K562 (cell line): ENCODE measurements around the gene PCDHGB1. TPM values are rescaled to one million over a fixed set of nuclear protein-coding genes. Genes with fewer than 3 reads are reported as not detected.

Experiments
- MGA ChIP-seq: fragments of 450-650 bp; IDR thresholded peaks from 2 replicates; pipeline ENCODE4 v1.6.1; 2016; ENCODE audit warnings: mild to moderate bottlenecking, moderate library complexity
- PHF8 ChIP-seq: fragments of 200-600 bp; sonication (generic); IDR thresholded peaks from 2 replicates; pipeline ENCODE4 v1.6.1; 2012; ENCODE audit warnings: mixed run types, mild to moderate bottlenecking, inconsistent platforms, low read length, moderate library complexity, borderline replicate concordance
- RAD21 ChIP-seq, 2 experiments: fragments of 250-450 bp in 1 of 2; fragments of 450-650 bp in 1 of 2; sonication (Bioruptor Pico) in 1 of 2; formaldehyde crosslinking in 1 of 2; IDR thresholded peaks in 1 of 2; conservative IDR thresholded peaks in 1 of 2; 2 replicates each; pipeline versions ENCODE4 v1.4.0 to v1.8.0; 2020 to 2022; ENCODE audit warnings: mild to moderate bottlenecking in 2 of 2, moderate library complexity in 1 of 2
- RBFOX2 ChIP-seq: fragments of 200-400 bp; formaldehyde crosslinking; IDR thresholded peaks from 2 replicates; pipeline ENCODE4 v1.6.1; 2017; ENCODE audit warnings: low read depth, mild to moderate bottlenecking, low read length, moderate library complexity
- RNF219 ChIP-seq: fragments of 250-450 bp; sonication (Bioruptor Pico); IDR thresholded peaks from 2 replicates; pipeline ENCODE4 v1.5.0; 2022; ENCODE audit warnings: mild to moderate bottlenecking
- ZNF507 ChIP-seq: conservative IDR thresholded peaks from 2 replicates; pipeline ENCODE4 v1.6.1; 2017; ENCODE audit warnings: missing genetic modification characterization, missing compliant biosample characterization
- polyA plus RNA-seq, 8 experiments: library from polyadenylated mRNA; depleted of rRNA in 4 of 8; stranded (reverse) in 5 of 8; unstranded in 3 of 8; fragments of >200 nt; fragmentation: Nextera tagmentation in 2 of 8; fragmentation: Illumina TruSeq in 1 of 8; extraction: Ambion mirVana in 2 of 8; extraction: Trizol in 1 of 8; gene quantifications; 2 replicates each; pipeline versions ENCODE4 v1.2.1 to v1.2.3, GENCODE V29; 2011 to 2014; ENCODE audit warnings: inconsistent platforms in 1 of 8, missing spikeins in 1 of 8
- total RNA-seq, 7 experiments: library from RNA; depleted of rRNA in 6 of 7; stranded (reverse); fragments of >200 nt in 6 of 7; fragmentation: Illumina TruSeq in 2 of 7; extraction: Trizol in 2 of 7; gene quantifications; 2 replicates each; pipeline versions ENCODE4 v1.2.1 to v1.2.3, GENCODE V29; 2011 to 2021; ENCODE audit warnings: low replicate concordance in 1 of 7
- TF ChIP-seq, protein P1 (sequence below), 2 experiments: IDR thresholded peaks; 2 replicates each; pipeline ENCODE4 v1.6.1; 2011; ENCODE audit warnings: borderline replicate concordance in 1 of 2, control low read depth in 1 of 2, low read depth in 1 of 2, low read length in 1 of 2, mild to moderate bottlenecking in 1 of 2, mixed read lengths in 1 of 2, moderate library complexity in 1 of 2; ENCODE audit not compliant: insufficient read depth in 1 of 2, insufficient read length in 1 of 2, poor library complexity in 1 of 2, severe bottlenecking in 1 of 2; ENCODE audit errors: extremely low read depth in 1 of 2

The PCDHGB1 gene
- total and polyA plus RNA-seq, 9 of the 15 experiments (the other 6 are each of a cell fraction or from before 2014, with no cell fraction given): 0.06 to 0.20 (median 0.07) TPM; not detected in 2

GRCh38 chr5:141354900-141355469 lies 5.1 kb downstream of the PCDHGB1 start, which contains the start of gene PCDHGA4 (continued):
- TF ChIP-seq MGA (0 out of 2 replicates have a peak, but pooled peaks have one; percentile 16), RBFOX2 (0 out of 2 replicates have a peak, but pooled peaks have one; percentile 19), ZNF507 (tag) (no peak), RAD21 (CRISPR knock-in tag; conservative IDR thresholded peaks at IDR 0.05 in 1 of 2, IDR thresholded peaks at IDR 0.05 in 1 of 2) (no peak; a peak in 1 of 4 replicates), PHF8 (peak; percentile 13; the same call in 1 of the 2 replicates), RNF219 (CRISPR knock-in tag) (no peak)
- TF ChIP-seq, protein P1, sequence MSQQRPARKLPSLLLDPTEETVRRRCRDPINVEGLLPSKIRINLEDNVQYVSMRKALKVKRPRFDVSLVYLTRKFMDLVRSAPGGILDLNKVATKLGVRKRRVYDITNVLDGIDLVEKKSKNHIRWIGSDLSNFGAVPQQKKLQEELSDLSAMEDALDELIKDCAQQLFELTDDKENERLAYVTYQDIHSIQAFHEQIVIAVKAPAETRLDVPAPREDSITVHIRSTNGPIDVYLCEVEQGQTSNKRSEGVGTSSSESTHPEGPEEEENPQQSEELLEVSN (IDR thresholded peaks at IDR 0.05; ENCODE audit: borderline replicate concordance in 1 of 2, extremely low read depth in 1 of 2, insufficient read depth in 1 of 2, insufficient read length in 1 of 2, low read depth in 1 of 2, low read length in 1 of 2, poor library complexity in 1 of 2, severe bottlenecking in 1 of 2): peak in 1 of 2 experiments; percentile 19
